ENCODE measurements around the gene SELP. TPM values are rescaled to one million over a fixed set of nuclear protein-coding genes. Genes with fewer than 3 reads are reported as not detected.

SELP gene
- total RNA-seq, 1 experiment from 2014 or later, result not detected

- no peak for DNase-seq
- no peaks in the 10 kb centered on the region for H3K36me3 Mint-ChIP-seq (ENCODE audit: insufficient read depth in 1 of 3, low read depth in 3 of 3)
- H3K9me3 Mint-ChIP-seq, result no peaks in the 10 kb centered on the region
- no peak overlapping the region for H4K8ac ChIP-seq (replicated peaks; ENCODE audit: insufficient read length, low read depth, low read length)
- no peak overlapping the region for H2AK5ac ChIP-seq (ENCODE audit: insufficient read length, low read length)
- no peak overlapping the region for H4K91ac ChIP-seq (ENCODE audit: insufficient read length, low read depth, low read length)
- no peak overlapping the region for H2BK12ac ChIP-seq (ENCODE audit: insufficient read length, low read depth, low read length)
- H3K27me3 ChIP-seq (ENCODE audit: insufficient read depth, low read length), result no peaks in the 10 kb centered on the region
- H3K9ac ChIP-seq (ENCODE audit: extremely low read depth, insufficient read length, low read length), result no peak overlapping the region
- no peak overlapping the region for H2BK15ac ChIP-seq (ENCODE audit: low read depth, low read length)
- no peak overlapping the region for H3K4me3 Mint-ChIP-seq
- peaks cover 4% of the 10 kb centered on the region for H3K27me3 Mint-ChIP-seq (ENCODE audit: low read depth)
- H3T11ph ChIP-seq (ENCODE audit: low read length), result no peak overlapping the region
- no peaks in the 10 kb centered on the region for H4K20me1 ChIP-seq (ENCODE audit: control insufficient read depth, insufficient read depth, insufficient read length)
- no peak overlapping the region for H3K4ac ChIP-seq (ENCODE audit: low read depth, low read length)
- no peak overlapping the region for H3K4me2 ChIP-seq (ENCODE audit: insufficient read depth, insufficient read length, low read length)
- no peak overlapping the region for H3K27ac Mint-ChIP-seq
- no peak overlapping the region for H2BK20ac ChIP-seq (ENCODE audit: low read depth, low read length, poor library complexity, severe bottlenecking)
- H2AFZ ChIP-seq (ENCODE audit: low read length), result no peak overlapping the region
- no peak overlapping the region for H3K23ac ChIP-seq (ENCODE audit: insufficient read length, low read depth, low read length)
- H3K79me1 ChIP-seq (ENCODE audit: insufficient read depth, low read depth, low read length, poor library complexity, severe bottlenecking), result no peaks in the 10 kb centered on the region
- TF ChIP-seq CTCF (conservative IDR thresholded peaks at IDR 0.05), result no peak
- no peaks in the 10 kb centered on the region for H3K4me1 Mint-ChIP-seq
- no peak overlapping the region for H3K56ac ChIP-seq (ENCODE audit: insufficient read length, low read depth, low read length)
- H3K14ac ChIP-seq (ENCODE audit: insufficient read depth, low read length), result no peak overlapping the region
- no peak overlapping the region for H4K5ac ChIP-seq (ENCODE audit: insufficient read length, low read depth, low read length)
- no peaks in the 10 kb centered on the region for H3K79me2 ChIP-seq (ENCODE audit: insufficient read depth, low read length)
- no peak overlapping the region for H3K18ac ChIP-seq (ENCODE audit: insufficient read length, low read depth, low read length)
- H3K27ac ChIP-seq (ENCODE audit: insufficient read length, low read depth, low read length), result no peak overlapping the region
- no peak overlapping the region for H2BK120ac ChIP-seq (ENCODE audit: low read depth, low read length, poor library complexity, severe bottlenecking)
- no peaks in the 10 kb centered on the region for H3K4me1 ChIP-seq (ENCODE audit: insufficient read depth, low read length)
- no peaks in the 10 kb centered on the region for H3K9me3 ChIP-seq (ENCODE audit: control insufficient read depth, low read depth, low read length)
- no CpG with 5 or more reads among the region's 1 CpG for whole genome bisulfite sequencing (ENCODE audit: extremely low coverage, insufficient read length, low lambda C conversion rate)
- no peak overlapping the region for H2BK5ac ChIP-seq (ENCODE audit: insufficient read length, low read length)
- no peaks in the 10 kb centered on the region for H3K23me2 ChIP-seq (ENCODE audit: insufficient read length, low read depth, low read length, poor library complexity, severe bottlenecking)
Observed at GRCh38 chr1:169572187-169572586, 57.7 kb downstream of the SELP start.

Data from H9 (cell line).